Measurements from ENCODE around the gene EFR3B. TPM values are rescaled to one million over a fixed set of nuclear protein-coding genes. Genes with fewer than 3 reads are reported as not detected.
"Not testable (repeated sequence)": the region's sequence is repeated elsewhere in the genome, so short reads cannot be mapped to it uniquely, and the experiment has no call there.

Gene EFR3B
- total and polyA plus RNA-seq, 8 donors: 0.23 to 1.0 (median 0.49) TPM

- intact Hi-C loops (cut with DNase I): loop anchor here in 1 of 3 donors (5.0 kb wide), 1 partner anchor 138 kb away; no protein-coding TSS in a partner anchor
- no peak for DNase-seq
- no peaks in the 10 kb centered on the region for H3K4me1 ChIP-seq
- H3K27me3 ChIP-seq: no peaks in the 10 kb centered on the region
- no peak overlapping the region for H3K4me3 ChIP-seq
- no peak overlapping the region for H3K27ac ChIP-seq
- no peak for FAIRE-seq
- no peaks in the 10 kb centered on the region for H3K9me3 ChIP-seq
- WGBS, 2 donors: 81 to 85% methylated on average over 7 of the region's 7 CpGs
- ATAC-seq: no peak
- no peak for TF ChIP-seq CTCF (IDR thresholded peaks at IDR 0.05)
- no peaks in the 10 kb centered on the region for H3K36me3 ChIP-seq
These were observed 83.3 kb downstream of the EFR3B start for GRCh38 chr2:25125189-25125588.

- Histone ChIP-seq H3K27me3 (no peaks in the 10 kb centered on the region), H3K9me3 (no peaks in the 10 kb centered on the region), H3K27ac (no peak overlapping the region), H3K4me1 (no peaks in the 10 kb centered on the region), H3K4me3 (no peak overlapping the region), H3K36me3 (no peaks in the 10 kb centered on the region)
- WGBS, 2 donors: 86 to 95% methylated on average over 4 of the region's 4 CpGs
- intact Hi-C loops (cut with DNase I): loop anchor here in 1 of 3 donors (5.0 kb wide), 1 partner anchor 139 kb away; no protein-coding TSS in a partner anchor
- ATAC-seq: no peak
- FAIRE-seq: no peak
- TF ChIP-seq CTCF (IDR thresholded peaks at IDR 0.05): no peak
- DNase-seq: no peak
These were observed 84.1 kb downstream of the EFR3B start for GRCh38 chr2:25125976-25126375.

DNA sequence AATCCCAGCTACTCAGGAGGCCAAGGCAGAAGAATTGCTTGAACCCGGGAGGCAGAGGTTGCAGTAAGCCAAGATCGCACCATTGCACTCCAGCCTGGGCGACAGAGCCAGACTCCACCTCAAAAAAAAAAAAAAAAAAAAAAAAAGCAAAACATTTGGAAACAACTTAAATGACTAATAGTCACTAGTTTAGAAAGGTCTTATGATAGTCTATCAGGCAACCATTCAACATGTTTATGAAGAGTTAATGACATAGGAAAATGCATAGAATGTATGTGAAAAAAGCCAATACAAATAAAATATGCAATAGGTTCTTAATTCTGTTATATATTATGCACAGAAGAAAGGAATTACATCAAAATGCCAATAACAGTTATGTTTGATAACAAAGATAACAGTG is 85.2 kb downstream of the EFR3B start:
- not testable (repeated sequence) for DNase-seq, H3K9me3 ChIP-seq, FAIRE-seq, H3K27ac ChIP-seq, ATAC-seq, H3K27me3 ChIP-seq, H3K4me3 ChIP-seq, H3K4me1 ChIP-seq, H3K36me3 ChIP-seq
- WGBS, 2 donors: 81 to 84% methylated on average over 3 of the region's 3 CpGs
- intact Hi-C loops (cut with DNase I): loop anchor here in 1 of 3 donors (5.0 kb wide), 1 partner anchor 140 kb away; no protein-coding TSS in a partner anchor

DNA sequence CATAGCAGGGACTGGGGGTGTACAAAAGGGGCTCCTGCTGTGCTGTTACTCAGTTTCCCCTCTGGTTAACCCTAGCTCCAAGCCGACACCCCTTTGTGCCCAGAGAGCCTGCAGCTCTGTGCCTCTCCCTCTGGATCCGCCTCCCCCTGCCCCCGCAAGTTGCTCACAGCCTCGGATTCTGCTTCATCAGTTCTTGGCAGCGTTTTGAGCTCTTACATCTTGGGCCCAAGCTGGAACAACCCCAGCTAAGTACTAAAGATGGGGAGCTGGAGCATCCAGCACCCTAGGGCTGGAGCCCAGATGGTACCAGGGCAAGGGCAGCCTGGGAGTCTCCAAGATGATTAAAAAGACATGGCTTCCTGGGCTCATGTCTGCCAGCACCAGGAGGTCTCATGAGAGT is 85.8 kb downstream of the EFR3B start:
- no peak for FAIRE-seq
- no peak for ATAC-seq
- intact Hi-C loops (cut with DNase I): loop anchor here in 1 of 3 donors (5.0 kb wide), 1 partner anchor 140 kb away; no protein-coding TSS in a partner anchor
- no peak overlapping the region for H3K4me3 ChIP-seq
- H3K36me3 ChIP-seq: no peaks in the 10 kb centered on the region
- no peaks in the 10 kb centered on the region for H3K27me3 ChIP-seq
- H3K27ac ChIP-seq: no peak overlapping the region
- 65 to 69% methylated on average over 5 of the region's 5 CpGs for WGBS, 2 donors
- DNase-seq: no peak
- H3K9me3 ChIP-seq: no peaks in the 10 kb centered on the region
- H3K4me1 ChIP-seq: no peaks in the 10 kb centered on the region
- no peak for TF ChIP-seq CTCF (IDR thresholded peaks at IDR 0.05)

DNA sequence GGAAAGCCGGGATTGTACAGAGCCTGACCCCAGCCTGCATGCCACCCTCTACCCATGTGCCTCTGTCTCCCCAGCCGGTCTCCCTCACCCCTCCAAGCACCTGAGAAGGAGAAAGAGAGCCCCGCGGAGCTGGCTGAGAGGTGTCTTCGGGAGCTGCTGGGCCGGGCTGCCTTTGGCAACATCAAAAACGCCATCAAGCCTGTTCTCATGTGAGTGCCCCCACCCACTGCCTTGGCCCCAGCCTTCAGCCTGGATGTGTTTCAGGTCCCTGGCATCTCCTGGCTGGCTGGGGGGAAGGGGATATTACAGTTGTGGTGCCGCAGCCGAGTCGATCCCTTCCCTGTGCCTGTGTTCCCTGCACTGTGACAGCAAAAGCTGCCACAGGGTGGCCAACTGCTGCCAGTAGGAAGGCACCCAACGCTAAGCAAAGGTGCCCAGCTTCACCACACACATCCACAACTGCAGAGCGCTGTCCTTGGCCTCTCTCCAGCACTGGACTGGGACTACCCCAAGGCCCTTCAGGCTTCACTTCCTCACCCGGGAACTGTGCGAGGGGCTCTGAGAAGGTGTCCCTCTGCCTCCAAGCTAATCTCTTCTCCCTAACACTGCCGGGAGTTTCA is 88.1 kb downstream of the EFR3B start:
- no peak overlapping the region for H3K27ac ChIP-seq
- 56 to 66% methylated on average over 15 of the region's 15 CpGs for WGBS, 2 donors
- ATAC-seq: no peak
- H3K4me1 ChIP-seq: no peaks in the 10 kb centered on the region
- DNase-seq: peak in 3 of 6 donors; percentile 15 to 39 (median 30)
- TF ChIP-seq CTCF (IDR thresholded peaks at IDR 0.05): no peak
- no peaks in the 10 kb centered on the region for H3K27me3 ChIP-seq
- no peak for FAIRE-seq
- intact Hi-C loops (cut with DNase I): loop anchor here in 2 of 3 donors (5.0 to 10.0 kb wide), 4 partner anchors 143 to 715 kb away; partner anchors contain the start of gene DNAJC27 (in 1 of the 2)
- H3K36me3 ChIP-seq: no peaks in the 10 kb centered on the region
- no peak overlapping the region for H3K4me3 ChIP-seq
- no peaks in the 10 kb centered on the region for H3K9me3 ChIP-seq
